Erythroblast (primary cell): ENCODE data around the gene PTGER4.

Source experiments
- GATA1 ChIP-seq: IDR thresholded peaks from 2 replicates; pipeline ENCODE4 v1.6.1; 2011; ENCODE audit warnings: low read depth, mild to moderate bottlenecking, control low read depth, low read length, moderate library complexity
- POLR2A ChIP-seq: IDR thresholded peaks from 2 replicates; pipeline ENCODE4 v1.6.1; 2011; ENCODE audit warnings: mild to moderate bottlenecking, low read length

- TF ChIP-seq POLR2A (no peak), GATA1 (no peak)
Measured at GRCh38 chr5:40675396-40676133, 4.2 kb upstream of the PTGER4 start.
